ENCODE data around the gene MORN1.

Gene MORN1

GRCh38 chr1:2399890-2400575 lies 8.7 kb upstream of the MORN1 start:
- Histone ChIP-seq H3K27me3 (ENCODE audit: control insufficient read depth, insufficient read depth, low read length) (no peaks in the 10 kb centered on the region), H3K9me3 (ENCODE audit: control insufficient read depth, low read length) (no peaks in the 10 kb centered on the region), H3K4me1 (ENCODE audit: control insufficient read depth, insufficient read depth, low read length) (peaks cover 2% of the 10 kb centered on the region), H3K4me3 (ENCODE audit: low read length) (no peak overlapping the region), H3K36me3 (ENCODE audit: control insufficient read depth, insufficient read depth, low read length) (peaks cover 23% of the 10 kb centered on the region), H3K9ac (ENCODE audit: low read length) (no peak overlapping the region)

GRCh38 chr1:2398871-2399270 lies 7.5 kb upstream of the MORN1 start:
- Histone ChIP-seq H3K9me3 (ENCODE audit: control insufficient read depth, low read length) (no peaks in the 10 kb centered on the region), H3K4me3 (ENCODE audit: low read length) (no peak overlapping the region), H3K4me1 (ENCODE audit: control insufficient read depth, insufficient read depth, low read length) (peaks cover 14% of the 10 kb centered on the region), H3K36me3 (ENCODE audit: control insufficient read depth, insufficient read depth, low read length) (peaks cover 23% of the 10 kb centered on the region), H3K9ac (ENCODE audit: low read length) (no peak overlapping the region), H3K27me3 (ENCODE audit: control insufficient read depth, insufficient read depth, low read length) (no peaks in the 10 kb centered on the region)

GRCh38 chr1:2397007-2397679 lies 5.8 kb upstream of the MORN1 start:
- Histone ChIP-seq H3K27me3 (ENCODE audit: control insufficient read depth, insufficient read depth, low read length) (no peaks in the 10 kb centered on the region), H3K36me3 (ENCODE audit: control insufficient read depth, insufficient read depth, low read length) (peaks cover 28% of the 10 kb centered on the region), H3K4me1 (ENCODE audit: control insufficient read depth, insufficient read depth, low read length) (peaks cover 29% of the 10 kb centered on the region), H3K4me3 (ENCODE audit: low read length) (no peak overlapping the region), H3K9ac (ENCODE audit: low read length) (no peak overlapping the region), H3K9me3 (ENCODE audit: control insufficient read depth, low read length) (no peaks in the 10 kb centered on the region)

- peaks cover 29% of the 10 kb centered on the region for H3K4me1 ChIP-seq (ENCODE audit: control insufficient read depth, insufficient read depth, low read length)
- H3K4me3 ChIP-seq (ENCODE audit: low read length): no peak overlapping the region
- peaks cover 28% of the 10 kb centered on the region for H3K36me3 ChIP-seq (ENCODE audit: control insufficient read depth, insufficient read depth, low read length)
Observed at GRCh38 chr1:2396476-2396875, 5.1 kb upstream of the MORN1 start.

GRCh38 chr1:2396059-2396458 lies 4.7 kb upstream of the MORN1 start:
- peaks cover 29% of the 10 kb centered on the region for H3K4me1 ChIP-seq (ENCODE audit: control insufficient read depth, insufficient read depth, low read length)
- H3K4me3 ChIP-seq (ENCODE audit: low read length): no peak overlapping the region
- H3K9ac ChIP-seq (ENCODE audit: low read length): no peak overlapping the region
- H3K36me3 ChIP-seq (ENCODE audit: control insufficient read depth, insufficient read depth, low read length): peaks cover 28% of the 10 kb centered on the region
- no peaks in the 10 kb centered on the region for H3K9me3 ChIP-seq (ENCODE audit: control insufficient read depth, low read length)
- no peaks in the 10 kb centered on the region for H3K27me3 ChIP-seq (ENCODE audit: control insufficient read depth, insufficient read depth, low read length)

More at GRCh38 chr1:2396476-2396875, 5.1 kb upstream of the MORN1 start:
- Histone ChIP-seq H3K9me3 (ENCODE audit: control insufficient read depth, low read length) (no peaks in the 10 kb centered on the region), H3K9ac (ENCODE audit: low read length) (no peak overlapping the region), H3K27me3 (ENCODE audit: control insufficient read depth, insufficient read depth, low read length) (no peaks in the 10 kb centered on the region)

- Histone ChIP-seq H3K9me3 (ENCODE audit: control insufficient read depth, low read length) (no peaks in the 10 kb centered on the region), H3K36me3 (ENCODE audit: control insufficient read depth, insufficient read depth, low read length) (peaks cover 22% of the 10 kb centered on the region), H3K4me3 (ENCODE audit: low read length) (no peak overlapping the region), H3K4me1 (ENCODE audit: control insufficient read depth, insufficient read depth, low read length) (peaks cover 36% of the 10 kb centered on the region), H3K9ac (ENCODE audit: low read length) (no peak overlapping the region), H3K27me3 (ENCODE audit: control insufficient read depth, insufficient read depth, low read length) (no peaks in the 10 kb centered on the region)
Observed at GRCh38 chr1:2395245-2395644, 3.9 kb upstream of the MORN1 start.

GRCh38 chr1:2394761-2395160 lies 3.4 kb upstream of the MORN1 start:
- Histone ChIP-seq H3K4me3 (ENCODE audit: low read length) (no peak overlapping the region), H3K4me1 (ENCODE audit: control insufficient read depth, insufficient read depth, low read length) (peaks cover 41% of the 10 kb centered on the region), H3K27me3 (ENCODE audit: control insufficient read depth, insufficient read depth, low read length) (no peaks in the 10 kb centered on the region), H3K36me3 (ENCODE audit: control insufficient read depth, insufficient read depth, low read length) (peaks cover 22% of the 10 kb centered on the region), H3K9me3 (ENCODE audit: control insufficient read depth, low read length) (no peaks in the 10 kb centered on the region), H3K9ac (ENCODE audit: low read length) (peak overlapping the region; percentile 7)

GRCh38 chr1:2394220-2394619 lies 2.9 kb upstream of the MORN1 start:
- Histone ChIP-seq H3K36me3 (ENCODE audit: control insufficient read depth, insufficient read depth, low read length) (peaks cover 22% of the 10 kb centered on the region), H3K4me1 (ENCODE audit: control insufficient read depth, insufficient read depth, low read length) (peaks cover 41% of the 10 kb centered on the region), H3K4me3 (ENCODE audit: low read length) (no peak overlapping the region), H3K9ac (ENCODE audit: low read length) (peak overlapping the region; percentile 7), H3K27me3 (ENCODE audit: control insufficient read depth, insufficient read depth, low read length) (no peaks in the 10 kb centered on the region), H3K9me3 (ENCODE audit: control insufficient read depth, low read length) (no peaks in the 10 kb centered on the region)

- H3K9ac ChIP-seq (ENCODE audit: low read length): peak overlapping the region; percentile 53
- H3K36me3 ChIP-seq (ENCODE audit: control insufficient read depth, insufficient read depth, low read length): peaks cover 22% of the 10 kb centered on the region
- no peaks in the 10 kb centered on the region for H3K9me3 ChIP-seq (ENCODE audit: control insufficient read depth, low read length)
- H3K27me3 ChIP-seq (ENCODE audit: control insufficient read depth, insufficient read depth, low read length): no peaks in the 10 kb centered on the region
- peaks cover 41% of the 10 kb centered on the region for H3K4me1 ChIP-seq (ENCODE audit: control insufficient read depth, insufficient read depth, low read length)
- H3K4me3 ChIP-seq (ENCODE audit: low read length): no peak overlapping the region
Observed at GRCh38 chr1:2393471-2393877, 2.1 kb upstream of the MORN1 start.

- no peaks in the 10 kb centered on the region for H3K9me3 ChIP-seq (ENCODE audit: control insufficient read depth, low read length)
- H3K4me1 ChIP-seq (ENCODE audit: control insufficient read depth, insufficient read depth, low read length): peaks cover 41% of the 10 kb centered on the region
- H3K4me3 ChIP-seq (ENCODE audit: low read length): peak overlapping the region; percentile 2
- H3K27me3 ChIP-seq (ENCODE audit: control insufficient read depth, insufficient read depth, low read length): no peaks in the 10 kb centered on the region
- peaks cover 22% of the 10 kb centered on the region for H3K36me3 ChIP-seq (ENCODE audit: control insufficient read depth, insufficient read depth, low read length)
- H3K9ac ChIP-seq (ENCODE audit: low read length): peak overlapping the region; percentile 53
Observed at GRCh38 chr1:2392686-2393085, 1.3 kb upstream of the MORN1 start.

GRCh38 chr1:2391931-2392509 lies 666 bp upstream of the MORN1 start:
- H3K9ac ChIP-seq (ENCODE audit: low read length): peak overlapping the region; percentile 53
- no peaks in the 10 kb centered on the region for H3K9me3 ChIP-seq (ENCODE audit: control insufficient read depth, low read length)
- H3K36me3 ChIP-seq (ENCODE audit: control insufficient read depth, insufficient read depth, low read length): peaks cover 16% of the 10 kb centered on the region
- peaks cover 41% of the 10 kb centered on the region for H3K4me1 ChIP-seq (ENCODE audit: control insufficient read depth, insufficient read depth, low read length)
- no peaks in the 10 kb centered on the region for H3K27me3 ChIP-seq (ENCODE audit: control insufficient read depth, insufficient read depth, low read length)
- H3K4me3 ChIP-seq (ENCODE audit: low read length): peak overlapping the region; percentile 2

- Histone ChIP-seq H3K36me3 (ENCODE audit: control insufficient read depth, insufficient read depth, low read length) (peaks cover 10% of the 10 kb centered on the region), H3K4me3 (ENCODE audit: low read length) (no peak overlapping the region), H3K9ac (ENCODE audit: low read length) (no peak overlapping the region), H3K4me1 (ENCODE audit: control insufficient read depth, insufficient read depth, low read length) (peaks cover 34% of the 10 kb centered on the region), H3K27me3 (ENCODE audit: control insufficient read depth, insufficient read depth, low read length) (no peaks in the 10 kb centered on the region), H3K9me3 (ENCODE audit: control insufficient read depth, low read length) (no peaks in the 10 kb centered on the region)
Observed at GRCh38 chr1:2389644-2390043, 1.7 kb downstream of the MORN1 start.
